ENCODE measurements around the gene GPR84.

GPR84 gene

DNA sequence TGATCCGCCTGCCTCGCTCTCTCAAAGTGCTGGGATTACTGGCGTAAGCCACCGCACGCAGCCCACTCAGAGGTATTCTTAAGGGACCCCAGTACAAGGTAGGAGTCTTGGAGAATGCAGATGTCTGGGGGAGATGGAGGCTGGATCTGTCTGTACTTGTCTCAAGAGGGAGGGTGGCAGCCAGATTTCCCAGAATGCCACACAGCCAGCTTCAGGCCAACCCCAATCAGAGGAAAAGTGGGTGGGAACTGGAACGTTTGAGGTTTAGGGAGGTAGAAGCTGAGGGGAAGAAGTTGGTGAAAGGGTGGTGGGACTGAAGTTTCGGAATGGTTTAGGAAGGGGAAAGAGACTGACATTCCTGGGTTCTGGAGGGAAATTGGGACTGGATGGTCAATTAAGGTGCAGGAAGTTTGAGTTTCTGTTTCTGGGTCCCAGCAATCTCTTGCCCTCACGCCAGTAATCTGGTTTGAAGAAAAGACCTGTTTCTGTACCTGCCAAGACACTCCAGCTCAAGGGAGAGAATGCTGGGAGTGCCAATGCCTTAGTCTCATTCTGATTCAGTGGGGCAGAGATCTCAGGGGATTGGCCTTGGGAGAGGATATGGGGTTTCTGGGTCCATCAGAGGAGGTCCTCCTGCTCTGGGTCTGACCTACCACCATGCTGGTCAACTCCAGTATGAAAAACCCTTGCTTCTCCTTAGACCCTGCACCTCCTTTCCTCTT lies 28.4 kb upstream of the GPR84 start:
- TF ChIP-seq, protein P1, sequence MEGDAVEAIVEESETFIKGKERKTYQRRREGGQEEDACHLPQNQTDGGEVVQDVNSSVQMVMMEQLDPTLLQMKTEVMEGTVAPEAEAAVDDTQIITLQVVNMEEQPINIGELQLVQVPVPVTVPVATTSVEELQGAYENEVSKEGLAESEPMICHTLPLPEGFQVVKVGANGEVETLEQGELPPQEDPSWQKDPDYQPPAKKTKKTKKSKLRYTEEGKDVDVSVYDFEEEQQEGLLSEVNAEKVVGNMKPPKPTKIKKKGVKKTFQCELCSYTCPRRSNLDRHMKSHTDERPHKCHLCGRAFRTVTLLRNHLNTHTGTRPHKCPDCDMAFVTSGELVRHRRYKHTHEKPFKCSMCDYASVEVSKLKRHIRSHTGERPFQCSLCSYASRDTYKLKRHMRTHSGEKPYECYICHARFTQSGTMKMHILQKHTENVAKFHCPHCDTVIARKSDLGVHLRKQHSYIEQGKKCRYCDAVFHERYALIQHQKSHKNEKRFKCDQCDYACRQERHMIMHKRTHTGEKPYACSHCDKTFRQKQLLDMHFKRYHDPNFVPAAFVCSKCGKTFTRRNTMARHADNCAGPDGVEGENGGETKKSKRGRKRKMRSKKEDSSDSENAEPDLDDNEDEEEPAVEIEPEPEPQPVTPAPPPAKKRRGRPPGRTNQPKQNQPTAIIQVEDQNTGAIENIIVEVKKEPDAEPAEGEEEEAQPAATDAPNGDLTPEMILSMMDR (IDR thresholded peaks at IDR 0.05; ENCODE audit: control insufficient read depth, insufficient read depth, low read depth, low read length, missing control alignments), result no peak
- no peak overlapping the region for H3K4me3 ChIP-seq (ENCODE audit: control insufficient read depth, low read depth, low read length)
- DNase-seq (ENCODE audit: low read depth), result no peak

DNA sequence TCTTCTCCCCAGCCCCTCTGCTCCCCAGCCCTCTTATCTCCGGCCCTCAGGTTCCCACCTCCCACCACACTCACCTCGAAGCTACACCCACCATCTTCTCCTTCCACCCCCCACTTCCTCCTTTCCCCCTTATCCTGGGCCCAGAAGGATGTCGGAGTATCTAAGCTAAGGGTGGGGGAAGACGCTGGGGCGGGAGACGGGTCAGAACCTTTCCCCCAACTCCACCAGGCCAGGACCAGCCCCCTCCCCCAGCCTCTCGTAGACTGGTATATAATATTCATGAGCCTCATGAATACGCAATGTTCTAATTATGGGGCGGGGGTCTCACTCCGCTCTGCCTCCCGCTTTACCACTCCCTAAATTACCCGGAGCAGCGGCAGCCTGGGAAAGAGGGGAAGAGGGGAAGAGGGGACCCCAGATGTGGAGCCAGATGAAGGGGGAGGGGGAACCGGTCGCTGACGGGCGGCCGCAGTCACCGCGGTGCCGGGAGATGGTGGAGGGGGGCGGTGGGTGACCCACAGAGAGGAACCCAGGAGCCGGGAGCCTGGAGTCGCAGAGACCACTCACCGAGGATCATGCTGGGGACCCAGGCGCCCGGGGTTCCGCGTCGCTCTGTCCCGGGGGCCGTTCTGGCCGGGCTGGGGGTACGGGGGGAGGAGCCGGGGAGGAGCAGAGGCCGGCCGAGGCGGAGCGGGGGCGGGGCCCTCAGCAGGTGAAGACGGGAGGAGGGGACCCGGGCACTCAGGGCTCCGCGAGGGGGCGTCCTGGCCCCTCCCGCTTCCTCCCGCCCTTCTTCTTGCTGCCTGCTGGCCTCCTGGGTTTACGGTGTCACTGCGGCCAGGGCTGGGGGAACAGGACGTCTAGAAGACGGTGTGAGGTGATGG lies 26.6 kb upstream of the GPR84 start:
- TF ChIP-seq, protein P1 (IDR thresholded peaks at IDR 0.05; ENCODE audit: control insufficient read depth, insufficient read depth, low read depth, low read length, missing control alignments), result no peak
- no peak overlapping the region for H3K4me3 ChIP-seq (ENCODE audit: control insufficient read depth, low read depth, low read length)
- DNase-seq (ENCODE audit: low read depth), result no peak

DNA sequence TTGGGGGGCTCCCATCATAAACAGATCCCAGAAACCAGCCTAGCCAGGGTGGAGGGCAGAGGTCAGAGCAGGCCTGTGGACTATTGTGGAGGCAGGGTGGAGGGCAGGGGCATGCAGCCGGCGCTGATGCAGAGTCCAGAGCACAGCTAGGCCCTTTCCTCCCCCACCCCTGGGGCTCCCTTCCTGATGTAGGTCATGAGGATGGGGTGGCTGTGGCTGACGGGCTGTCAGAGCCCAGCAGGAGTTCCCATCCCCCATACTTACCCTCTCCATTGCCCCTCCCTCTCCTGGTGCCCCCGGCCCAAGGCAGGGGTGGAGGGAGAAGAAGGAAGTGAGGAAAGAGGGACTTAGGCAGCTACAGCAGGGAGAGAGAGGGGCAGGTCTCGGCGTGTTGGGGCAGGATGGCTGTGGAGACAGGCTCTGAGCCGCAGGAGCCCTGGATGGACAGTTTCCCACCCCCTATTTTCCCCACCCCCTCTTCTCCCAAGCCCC lies 25.9 kb upstream of the GPR84 start:
- DNase-seq (ENCODE audit: low read depth), result no peak
- TF ChIP-seq, protein P1 (IDR thresholded peaks at IDR 0.05; ENCODE audit: control insufficient read depth, insufficient read depth, low read depth, low read length, missing control alignments), result no peak
- H3K4me3 ChIP-seq (ENCODE audit: control insufficient read depth, low read depth, low read length), result no peak overlapping the region

DNA sequence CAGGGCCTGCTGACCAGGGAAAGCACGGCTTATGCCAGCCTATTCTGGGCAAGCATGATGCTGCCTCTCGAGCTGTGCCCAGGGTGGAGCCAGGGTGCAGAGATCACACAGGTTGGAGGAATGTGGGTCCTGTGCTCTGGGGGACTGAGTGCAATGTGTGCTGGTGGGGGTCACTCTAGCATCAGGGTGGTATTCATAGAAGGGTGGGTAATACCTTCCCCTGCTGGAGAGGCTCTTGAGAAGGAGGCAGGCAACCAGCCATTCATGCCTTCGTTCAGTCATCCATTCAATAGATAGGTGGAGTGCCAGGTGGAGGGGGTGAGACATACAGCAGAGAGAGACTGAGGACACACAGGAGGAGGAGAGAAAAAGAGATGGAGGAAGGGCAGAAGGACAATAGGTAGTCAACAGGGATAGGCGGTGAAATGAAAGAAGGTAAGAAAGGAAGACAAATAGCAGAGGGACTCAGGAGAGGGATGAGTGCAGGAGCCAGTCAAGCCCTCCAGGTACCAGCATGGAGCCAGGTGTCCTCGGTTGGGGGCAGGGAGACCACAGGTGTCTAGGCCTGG lies 25.4 kb upstream of the GPR84 start:
- TF ChIP-seq, protein P1 (IDR thresholded peaks at IDR 0.05; ENCODE audit: control insufficient read depth, insufficient read depth, low read depth, low read length, missing control alignments), result no peak
- no peak overlapping the region for H3K4me3 ChIP-seq (ENCODE audit: control insufficient read depth, low read depth, low read length)
- DNase-seq (ENCODE audit: low read depth), result no peak

DNA sequence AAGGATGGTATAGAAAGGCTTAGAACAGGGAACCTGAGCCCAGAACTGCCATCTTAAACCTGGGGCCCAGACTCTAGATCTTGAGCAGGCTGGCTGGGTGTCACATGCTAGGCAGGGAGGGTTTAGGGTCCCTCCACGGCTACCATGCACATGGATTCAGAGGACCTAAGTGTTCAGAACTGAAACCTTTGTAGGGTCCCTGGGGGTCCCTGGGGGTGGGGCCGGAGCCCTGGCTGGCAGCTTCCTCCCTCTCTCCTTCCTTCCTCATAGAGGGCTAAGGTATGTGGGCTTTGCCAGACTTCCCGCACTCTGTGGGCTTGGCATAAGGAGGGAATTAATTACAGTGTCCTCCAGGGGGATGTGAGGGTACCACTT lies 24.8 kb upstream of the GPR84 start:
- DNase-seq (ENCODE audit: low read depth), result no peak
- TF ChIP-seq, protein P1 (IDR thresholded peaks at IDR 0.05; ENCODE audit: control insufficient read depth, insufficient read depth, low read depth, low read length, missing control alignments), result no peak
- no peak overlapping the region for H3K4me3 ChIP-seq (ENCODE audit: control insufficient read depth, low read depth, low read length)

DNA sequence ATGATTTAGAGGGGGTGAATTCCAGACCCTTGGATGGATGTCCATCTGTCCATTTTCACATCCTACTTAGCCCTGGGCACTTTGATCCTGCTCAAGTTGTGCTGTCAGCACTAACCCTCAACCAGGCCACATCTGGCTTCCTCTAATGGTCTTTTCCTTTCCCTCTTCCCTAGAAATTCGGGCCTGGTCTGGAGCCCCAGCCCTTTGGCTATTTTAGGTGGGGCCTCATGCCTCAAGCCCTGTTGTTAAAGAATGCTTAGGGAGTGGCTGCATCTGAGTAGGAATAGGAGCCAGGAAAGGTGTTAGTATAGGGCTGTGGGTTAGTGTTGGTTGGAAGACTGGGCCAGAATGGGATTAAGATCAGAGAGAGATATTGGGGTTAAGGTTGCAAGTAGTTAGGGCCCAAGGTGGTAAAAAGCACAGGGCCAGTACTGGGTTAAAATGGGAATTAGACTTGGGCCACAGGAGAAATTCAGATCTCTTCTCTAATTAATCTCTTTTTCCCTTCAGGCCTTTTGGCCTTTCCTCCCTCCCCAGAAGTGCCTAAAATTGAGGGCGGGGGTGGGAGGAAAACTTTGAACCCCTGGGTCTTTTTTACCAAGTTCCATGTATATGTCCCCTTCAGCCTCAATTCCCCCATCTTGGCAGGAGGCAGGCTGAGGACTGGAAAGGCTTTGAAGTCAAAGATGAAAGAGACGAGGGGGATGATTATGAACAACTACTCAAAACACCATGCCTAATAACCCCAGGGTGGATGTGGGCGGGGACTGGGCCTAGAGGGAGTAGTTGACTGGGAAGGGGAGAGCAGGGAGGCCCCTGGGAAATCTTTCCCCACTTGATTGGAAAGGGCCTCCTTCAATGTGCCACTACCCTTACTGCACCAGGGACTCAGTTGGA lies 24.2 kb upstream of the GPR84 start:
- no peak overlapping the region for H3K4me3 ChIP-seq (ENCODE audit: control insufficient read depth, low read depth, low read length)
- DNase-seq (ENCODE audit: low read depth), result no peak

More for the DNA sequence above, 24.2 kb upstream of the GPR84 start:
- TF ChIP-seq, protein P1 (IDR thresholded peaks at IDR 0.05; ENCODE audit: control insufficient read depth, insufficient read depth, low read depth, low read length, missing control alignments), result no peak
